Cardiac fibroblast (primary cell): ENCODE data around the gene TUBE1.
A peak's percentile ranks its signal among the peaks of the same experiment; 100 is the strongest.
"Not testable (repeated sequence)": the region's sequence is repeated elsewhere in the genome, so short reads cannot be mapped to it uniquely, and the experiment has no call there.

ENCODE experiments used
- DNase-seq, 2 donors: peaks; one replicate each; pipeline versions ENCODE4 v3.0.0 to v3.0.0-alpha.2; 2010; ENCODE audit warnings: low read depth in 2 of 2
- H3K4me3 ChIP-seq, 2 donors: replicated peaks in 1 of 2; 1 replicate in 1 of 2; 2 replicates in 1 of 2; pipeline ENCODE4 v1.5.1; 2011; ENCODE audit warnings: low read depth in 2 of 2, low read length in 2 of 2, mild to moderate bottlenecking in 2 of 2, moderate library complexity in 1 of 2
- CTCF ChIP-seq: IDR thresholded peaks from one replicate; pipeline ENCODE4 v1.5.1; 2011; ENCODE audit warnings: low read depth, mild to moderate bottlenecking, low read length, inconsistent platforms

TUBE1 gene

GRCh38 chr6:112050429-112050828 is 36.9 kb downstream of the TUBE1 start:
- no peak for TF ChIP-seq CTCF
- no peak overlapping the region for H3K4me3 ChIP-seq
- no peak for DNase-seq

GRCh38 chr6:112049996-112050395 is 37.3 kb downstream of the TUBE1 start:
- H3K4me3 ChIP-seq = no peak overlapping the region
- no peak for TF ChIP-seq CTCF
- no peak for DNase-seq

GRCh38 chr6:112049026-112049799 is 38.1 kb downstream of the TUBE1 start:
- no peak for DNase-seq
- no peak for TF ChIP-seq CTCF
- no peak overlapping the region for H3K4me3 ChIP-seq

GRCh38 chr6:112047523-112047922 is 39.8 kb downstream of the TUBE1 start:
- not testable (repeated sequence) for DNase-seq, H3K4me3 ChIP-seq

- DNase-seq = peak; percentile 71 to 90
- no peak overlapping the region for H3K4me3 ChIP-seq
These were observed 42.4 kb downstream of the TUBE1 start for GRCh38 chr6:112044856-112045255.

GRCh38 chr6:112044196-112044595 is 43.1 kb downstream of the TUBE1 start:
- no peak for DNase-seq
- TF ChIP-seq CTCF = no peak

More at GRCh38 chr6:112044856-112045255, 42.4 kb downstream of the TUBE1 start:
- no peak for TF ChIP-seq CTCF

GRCh38 chr6:112043032-112044007 is 44.0 kb downstream of the TUBE1 start:
- H3K4me3 ChIP-seq = peak overlapping the region; percentile 54 to 63
- DNase-seq = peak; percentile 94
- TF ChIP-seq CTCF = peak; percentile 99

More at GRCh38 chr6:112044196-112044595, 43.1 kb downstream of the TUBE1 start:
- no peak overlapping the region for H3K4me3 ChIP-seq
